Mammary epithelial cell (primary cell): ENCODE data around the gene MUC2.

Source experiments
- EZH2 ChIP-seq: IDR thresholded peaks from 2 replicates; pipeline ENCODE4 v1.6.1; 2012; ENCODE audit warnings: low read length, inconsistent platforms, borderline replicate concordance
- TF ChIP-seq, protein P1 (sequence below), 2 donors: IDR thresholded peaks in 1 of 2; conservative IDR thresholded peaks in 1 of 2; 2 replicates each; pipeline ENCODE4 v1.5.1; 2011 to 2012; ENCODE audit warnings: inconsistent platforms in 2 of 2, low read length in 2 of 2, mild to moderate bottlenecking in 2 of 2, control low read depth in 1 of 2, low read depth in 1 of 2; ENCODE audit not compliant: insufficient read depth in 1 of 2; ENCODE audit errors: extremely low read depth in 1 of 2

DNA sequence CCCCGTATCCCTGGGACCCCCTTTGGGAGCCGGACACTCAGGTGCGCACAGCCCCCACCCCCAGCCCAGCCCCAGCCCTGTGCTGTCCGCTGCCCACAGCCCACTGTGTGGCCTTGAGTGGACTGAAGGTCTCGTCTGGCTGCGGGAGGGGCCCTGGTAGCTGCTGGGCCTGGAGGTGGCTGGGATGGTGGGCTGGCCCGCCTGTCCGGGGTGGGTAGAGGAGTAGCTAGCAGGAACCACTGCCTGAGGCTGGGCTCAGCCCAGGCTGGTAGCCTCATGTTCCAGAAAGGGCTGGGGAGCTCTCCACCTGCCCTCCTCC is 33.6 kb upstream of the MUC2 start:
- TF ChIP-seq, protein P1, sequence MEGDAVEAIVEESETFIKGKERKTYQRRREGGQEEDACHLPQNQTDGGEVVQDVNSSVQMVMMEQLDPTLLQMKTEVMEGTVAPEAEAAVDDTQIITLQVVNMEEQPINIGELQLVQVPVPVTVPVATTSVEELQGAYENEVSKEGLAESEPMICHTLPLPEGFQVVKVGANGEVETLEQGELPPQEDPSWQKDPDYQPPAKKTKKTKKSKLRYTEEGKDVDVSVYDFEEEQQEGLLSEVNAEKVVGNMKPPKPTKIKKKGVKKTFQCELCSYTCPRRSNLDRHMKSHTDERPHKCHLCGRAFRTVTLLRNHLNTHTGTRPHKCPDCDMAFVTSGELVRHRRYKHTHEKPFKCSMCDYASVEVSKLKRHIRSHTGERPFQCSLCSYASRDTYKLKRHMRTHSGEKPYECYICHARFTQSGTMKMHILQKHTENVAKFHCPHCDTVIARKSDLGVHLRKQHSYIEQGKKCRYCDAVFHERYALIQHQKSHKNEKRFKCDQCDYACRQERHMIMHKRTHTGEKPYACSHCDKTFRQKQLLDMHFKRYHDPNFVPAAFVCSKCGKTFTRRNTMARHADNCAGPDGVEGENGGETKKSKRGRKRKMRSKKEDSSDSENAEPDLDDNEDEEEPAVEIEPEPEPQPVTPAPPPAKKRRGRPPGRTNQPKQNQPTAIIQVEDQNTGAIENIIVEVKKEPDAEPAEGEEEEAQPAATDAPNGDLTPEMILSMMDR (conservative IDR thresholded peaks at IDR 0.05 in 1 of 2, IDR thresholded peaks at IDR 0.05 in 1 of 2; ENCODE audit: extremely low read depth in 1 of 2, insufficient read depth in 1 of 2, low read depth in 1 of 2, low read length in 2 of 2), result no peak
- TF ChIP-seq EZH2, result no peak
